Neutrophil (primary cell): ENCODE data around the gene CYTH3.

Source experiments
- H3K27ac ChIP-seq: fragments of 200-600 bp; sonication (generic); 2 replicates; pipeline ENCODE4 v1.5.1; 2016; ENCODE audit warnings: mild to moderate bottlenecking, moderate library complexity
- H3K27me3 ChIP-seq: fragments of 200-600 bp; sonication (generic); 2 replicates; pipeline ENCODE4 v1.6.0; 2016; ENCODE audit warnings: mild to moderate bottlenecking
- H3K36me3 ChIP-seq: fragments of 200-600 bp; sonication (generic); 2 replicates; pipeline ENCODE4 v1.5.1; 2017
- H3K4me1 ChIP-seq, 2 experiments: fragments of 200-600 bp in 1 of 2; sonication (generic) in 1 of 2; 1 replicate in 1 of 2; 2 replicates in 1 of 2; pipeline versions ENCODE4 v1.5.1 to v1.6.1; 2013 to 2016; ENCODE audit warnings: low read depth in 1 of 2, low read length in 1 of 2, mild to moderate bottlenecking in 1 of 2, moderate library complexity in 1 of 2; ENCODE audit not compliant: control insufficient read depth in 1 of 2, insufficient read depth in 1 of 2
- H3K4me3 ChIP-seq, 2 experiments: fragments of 200-600 bp in 1 of 2; sonication (generic) in 1 of 2; 1 replicate in 1 of 2; 2 replicates in 1 of 2; pipeline ENCODE4 v1.5.1; 2013 to 2016; ENCODE audit warnings: low read depth in 1 of 2, low read length in 1 of 2, mild to moderate bottlenecking in 1 of 2, moderate library complexity in 1 of 2
- H3K9me3 ChIP-seq: fragments of 200-600 bp; sonication (generic); 2 replicates; pipeline ENCODE4 v1.5.1; 2016
- TF ChIP-seq, protein P1 (sequence below): fragments of 200-600 bp; sonication (generic); IDR thresholded peaks from 2 replicates; pipeline ENCODE4 v1.5.1; 2016; ENCODE audit warnings: antibody characterized with exemption

Gene CYTH3

DNA sequence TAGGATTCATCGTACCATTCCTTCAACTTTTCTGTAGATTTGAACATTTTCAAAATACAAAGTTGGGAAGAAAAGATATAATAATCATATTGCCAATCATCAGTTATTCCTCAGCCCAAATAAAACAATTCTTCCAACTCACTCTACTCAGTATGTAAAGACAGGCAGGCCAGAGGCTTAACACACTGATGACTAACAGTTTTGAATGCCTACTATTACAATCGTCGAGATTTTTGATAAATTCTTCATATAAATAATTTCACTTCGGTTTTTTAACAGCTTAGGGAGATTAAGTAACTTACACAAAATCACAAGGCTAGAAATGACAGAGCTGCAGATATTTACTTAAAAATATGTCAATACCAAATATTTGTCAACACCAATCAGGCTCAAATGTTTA is 17.6 kb downstream of the CYTH3 start:
- H3K27me3 ChIP-seq = no peaks in the 10 kb centered on the region
- no peaks in the 10 kb centered on the region for H3K36me3 ChIP-seq
- no peak overlapping the region for H3K27ac ChIP-seq
- no peak overlapping the region for H3K4me3 ChIP-seq
- peaks cover 0 to 6% of the 10 kb centered on the region in 2 experiments for H3K4me1 ChIP-seq
- TF ChIP-seq, protein P1, sequence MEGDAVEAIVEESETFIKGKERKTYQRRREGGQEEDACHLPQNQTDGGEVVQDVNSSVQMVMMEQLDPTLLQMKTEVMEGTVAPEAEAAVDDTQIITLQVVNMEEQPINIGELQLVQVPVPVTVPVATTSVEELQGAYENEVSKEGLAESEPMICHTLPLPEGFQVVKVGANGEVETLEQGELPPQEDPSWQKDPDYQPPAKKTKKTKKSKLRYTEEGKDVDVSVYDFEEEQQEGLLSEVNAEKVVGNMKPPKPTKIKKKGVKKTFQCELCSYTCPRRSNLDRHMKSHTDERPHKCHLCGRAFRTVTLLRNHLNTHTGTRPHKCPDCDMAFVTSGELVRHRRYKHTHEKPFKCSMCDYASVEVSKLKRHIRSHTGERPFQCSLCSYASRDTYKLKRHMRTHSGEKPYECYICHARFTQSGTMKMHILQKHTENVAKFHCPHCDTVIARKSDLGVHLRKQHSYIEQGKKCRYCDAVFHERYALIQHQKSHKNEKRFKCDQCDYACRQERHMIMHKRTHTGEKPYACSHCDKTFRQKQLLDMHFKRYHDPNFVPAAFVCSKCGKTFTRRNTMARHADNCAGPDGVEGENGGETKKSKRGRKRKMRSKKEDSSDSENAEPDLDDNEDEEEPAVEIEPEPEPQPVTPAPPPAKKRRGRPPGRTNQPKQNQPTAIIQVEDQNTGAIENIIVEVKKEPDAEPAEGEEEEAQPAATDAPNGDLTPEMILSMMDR = no peak
- no peaks in the 10 kb centered on the region for H3K9me3 ChIP-seq

DNA sequence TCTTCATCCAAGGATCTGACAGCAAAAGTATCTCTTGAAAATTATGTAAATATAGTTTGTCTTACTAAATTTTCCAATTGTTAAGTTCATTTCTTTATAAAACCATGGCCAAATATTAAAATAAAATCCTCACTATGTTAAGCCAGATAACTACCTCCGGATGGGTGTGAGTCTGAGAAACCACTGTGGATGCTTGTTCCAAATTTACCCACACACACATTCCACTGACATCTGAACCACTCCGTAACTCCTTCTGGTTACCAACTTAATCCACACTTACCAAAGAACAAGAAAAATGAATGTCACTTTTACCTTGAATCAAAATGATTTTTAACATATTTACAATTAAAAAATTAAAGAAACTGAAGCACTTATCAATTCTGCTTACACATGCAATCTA is 19.7 kb downstream of the CYTH3 start:
- Histone ChIP-seq H3K27me3 (no peaks in the 10 kb centered on the region), H3K36me3 (no peaks in the 10 kb centered on the region), H3K4me1 (peaks cover 0 to 6% of the 10 kb centered on the region in 2 experiments), H3K27ac (no peak overlapping the region), H3K9me3 (no peaks in the 10 kb centered on the region), H3K4me3 (no peak overlapping the region)
- TF ChIP-seq, protein P1 = no peak

DNA sequence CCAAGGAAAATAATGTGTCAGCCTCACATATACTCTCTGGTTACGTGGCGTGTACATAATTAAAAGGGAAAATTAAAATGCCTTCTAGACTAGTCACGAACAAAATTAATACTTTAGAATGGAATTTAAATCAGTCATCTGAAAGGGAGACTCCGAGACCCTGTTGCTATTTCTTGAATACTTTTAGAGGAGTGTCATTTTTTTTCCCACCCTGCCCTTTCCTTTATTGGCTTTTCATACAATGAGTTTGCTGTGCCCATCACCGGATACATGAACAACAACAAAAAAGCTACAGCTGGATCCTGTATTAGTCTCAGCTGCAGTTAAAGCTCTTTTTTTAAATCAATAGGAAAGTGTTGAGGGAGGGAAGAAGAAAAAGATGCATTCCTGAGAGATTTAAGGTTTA is 20.1 kb downstream of the CYTH3 start:
- H3K9me3 ChIP-seq = no peaks in the 10 kb centered on the region
- H3K4me1 ChIP-seq = peaks cover 0 to 6% of the 10 kb centered on the region in 2 experiments
- no peak overlapping the region for H3K27ac ChIP-seq
- H3K27me3 ChIP-seq = no peaks in the 10 kb centered on the region
- H3K4me3 ChIP-seq = no peak overlapping the region
- no peaks in the 10 kb centered on the region for H3K36me3 ChIP-seq
- TF ChIP-seq, protein P1 = no peak

DNA sequence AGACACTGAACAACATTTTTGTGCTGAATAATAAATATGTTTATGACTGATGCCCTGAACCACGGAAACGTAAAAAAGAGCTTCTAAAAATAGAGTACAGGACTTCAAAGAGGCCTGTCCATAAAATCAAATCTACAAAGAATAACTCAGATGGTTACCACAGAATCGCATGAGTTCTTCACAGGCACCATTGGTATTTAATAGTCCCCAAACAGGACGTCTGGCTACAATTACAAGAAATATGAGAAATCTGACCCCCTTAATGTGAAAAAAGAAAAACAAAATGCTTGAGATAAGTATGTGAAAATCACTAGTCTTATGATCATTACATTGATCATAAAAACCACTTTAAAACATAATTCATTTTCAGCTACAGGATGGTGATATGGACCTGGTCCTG is 20.8 kb downstream of the CYTH3 start:
- Histone ChIP-seq H3K27ac (no peak overlapping the region), H3K9me3 (no peaks in the 10 kb centered on the region), H3K4me1 (peaks cover 0 to 2% of the 10 kb centered on the region in 2 experiments), H3K36me3 (no peaks in the 10 kb centered on the region), H3K27me3 (no peaks in the 10 kb centered on the region), H3K4me3 (no peak overlapping the region)
- TF ChIP-seq, protein P1 = no peak

DNA sequence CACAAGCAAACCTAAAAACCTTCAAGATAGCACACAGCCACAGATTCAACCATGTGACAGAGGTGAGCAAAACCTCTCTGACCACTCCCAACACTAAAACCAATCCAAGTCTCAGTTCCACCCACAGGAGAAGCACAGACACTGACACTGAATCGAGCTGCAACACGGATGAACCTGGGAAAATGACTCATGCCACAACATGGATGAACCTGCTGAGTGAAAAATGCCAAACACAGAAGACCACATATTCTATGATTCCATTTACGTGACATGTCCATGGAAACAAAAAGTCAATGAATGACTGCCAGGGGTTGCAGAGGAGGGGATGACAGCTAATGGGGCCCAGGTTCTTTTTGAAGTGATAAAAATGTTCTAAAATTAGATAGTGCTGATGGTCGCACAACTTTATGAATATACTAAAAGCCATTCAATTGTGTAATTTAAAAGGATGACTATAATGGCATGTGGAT is 22.0 kb downstream of the CYTH3 start:
- no peak overlapping the region for H3K4me3 ChIP-seq
- no peaks in the 10 kb centered on the region for H3K27me3 ChIP-seq
- H3K27ac ChIP-seq = no peak overlapping the region
- no peaks in the 10 kb centered on the region for H3K36me3 ChIP-seq
- no peaks in the 10 kb centered on the region for H3K9me3 ChIP-seq
- no peaks in the 10 kb centered on the region for H3K4me1 ChIP-seq
- TF ChIP-seq, protein P1 = no peak

DNA sequence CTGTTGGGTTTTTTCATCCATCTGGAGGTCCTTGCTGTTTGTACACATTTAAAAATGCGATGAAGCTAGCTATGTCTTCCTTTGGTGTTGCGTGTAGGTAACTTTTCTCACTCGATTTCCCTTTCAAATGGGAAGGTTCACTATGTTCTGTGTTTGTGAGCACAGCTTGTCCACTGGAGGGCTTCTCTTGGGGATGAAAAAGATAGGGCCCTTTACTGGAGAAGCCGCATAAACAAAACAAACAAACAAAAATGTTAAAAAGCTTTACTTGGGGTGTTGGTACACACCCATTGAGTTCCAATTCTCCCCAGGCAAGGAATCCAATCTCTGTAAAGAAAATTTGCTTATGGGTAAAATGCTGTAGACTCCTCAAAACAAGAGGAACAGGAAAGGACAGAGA is 23.4 kb downstream of the CYTH3 start:
- H3K27me3 ChIP-seq = no peaks in the 10 kb centered on the region
- no peaks in the 10 kb centered on the region for H3K36me3 ChIP-seq
- H3K4me3 ChIP-seq = no peak overlapping the region
- no peak overlapping the region for H3K27ac ChIP-seq
- H3K9me3 ChIP-seq = no peaks in the 10 kb centered on the region
- TF ChIP-seq, protein P1 = no peak
- no peaks in the 10 kb centered on the region for H3K4me1 ChIP-seq
